ENCODE measurements around the gene PCP2.

DNA sequence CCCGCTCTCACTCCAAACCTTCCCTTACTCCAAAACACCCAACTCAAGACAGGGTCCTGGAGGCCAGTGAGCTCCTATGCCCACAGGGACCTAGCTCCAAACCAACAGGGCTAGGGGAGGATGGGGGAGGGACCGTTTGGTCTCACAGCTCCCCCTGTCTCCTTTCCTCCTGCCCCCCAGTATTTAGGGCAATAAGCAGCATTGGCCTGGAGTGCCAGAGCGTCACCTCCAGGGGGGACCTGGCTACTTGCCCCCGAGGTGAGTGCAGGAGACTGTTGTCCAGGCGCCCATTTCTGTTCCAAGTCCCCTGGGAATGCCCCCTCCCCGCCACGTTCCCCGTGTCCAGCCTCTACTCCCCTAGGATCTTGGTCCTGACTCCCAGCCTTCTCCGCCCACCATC lies 36.1 kb upstream of the PCP2 start:
- TF ChIP-seq CTCF (conservative IDR thresholded peaks at IDR 0.05; ENCODE audit: low read length) (no peak), EZH2phosphoT487 (IDR thresholded peaks at IDR 0.05; ENCODE audit: borderline replicate concordance) (no peak)
